HL-60 (cell line): Measurements from ENCODE around the gene ACTA2.

Source experiments
- DNase-seq, 2 experiments: peaks; one replicate each; pipeline ENCODE4 v3.0.0-alpha.2; 2010 to 2020; ENCODE audit warnings: low read depth in 1 of 2, low spot score in 1 of 2
- H3K27ac ChIP-seq: fragments of 250-450 bp; sonication (Bioruptor Pico); replicated peaks from 2 replicates; pipeline ENCODE4 v1.5.1; 2020; ENCODE audit warnings: mild to moderate bottlenecking, moderate library complexity
- H3K27me3 ChIP-seq: fragments of 250-450 bp; sonication (Bioruptor Pico); 2 replicates; pipeline ENCODE4 v1.5.1; 2021; ENCODE audit warnings: mild to moderate bottlenecking, moderate library complexity; ENCODE audit not compliant: insufficient read depth, poor library complexity, severe bottlenecking
- H3K4me3 ChIP-seq: replicated peaks from 2 replicates; pipeline ENCODE4 v1.5.1; 2011; ENCODE audit warnings: mild to moderate bottlenecking, control low read depth, low read length; ENCODE audit not compliant: insufficient read depth
- CTCF ChIP-seq: IDR thresholded peaks from one replicate; pipeline ENCODE4 v1.5.1; 2011; ENCODE audit warnings: low read length, control low read depth, inconsistent platforms; ENCODE audit not compliant: insufficient read depth
- GABPA ChIP-seq: IDR thresholded peaks from 2 replicates; pipeline ENCODE4 v1.6.1; 2012; ENCODE audit warnings: low read depth
- POLR2AphosphoS5 ChIP-seq: IDR thresholded peaks from 2 replicates; pipeline ENCODE4 v1.6.1; 2012; ENCODE audit warnings: low read depth
- REST ChIP-seq: IDR thresholded peaks from 2 replicates; pipeline ENCODE4 v1.6.1; 2012; ENCODE audit warnings: low read depth; ENCODE audit not compliant: insufficient replicate concordance
- SPI1 ChIP-seq: IDR thresholded peaks from 2 replicates; pipeline ENCODE4 v1.6.1; 2012; ENCODE audit warnings: low read depth, mild to moderate bottlenecking, borderline replicate concordance

Gene ACTA2

GRCh38 chr10:88901984-88902789 is 50.4 kb downstream of the ACTA2 start:
- no peak overlapping the region for H3K27ac ChIP-seq
- TF ChIP-seq REST (no peak), CTCF (no peak), GABPA (no peak), SPI1 (no peak), POLR2AphosphoS5 (no peak)
- no peak for DNase-seq
- no peaks in the 10 kb centered on the region for H3K27me3 ChIP-seq
- H3K4me3 ChIP-seq = no peak overlapping the region

GRCh38 chr10:88901206-88901983 is 51.2 kb downstream of the ACTA2 start:
- H3K27ac ChIP-seq = 0 out of 2 replicates have a peak overlapping the region, but pooled peaks have one; percentile 9
- TF ChIP-seq POLR2AphosphoS5 = no peak
- TF ChIP-seq SPI1 = no peak
- no peak for TF ChIP-seq CTCF
- TF ChIP-seq REST = no peak
- TF ChIP-seq GABPA = no peak
- no peaks in the 10 kb centered on the region for H3K27me3 ChIP-seq
- peak in 1 of 2 experiments; percentile 24 for DNase-seq
- H3K4me3 ChIP-seq = no peak overlapping the region

GRCh38 chr10:88899886-88900285 is 52.7 kb downstream of the ACTA2 start:
- no peak for TF ChIP-seq GABPA
- TF ChIP-seq CTCF = no peak
- TF ChIP-seq SPI1 = no peak
- TF ChIP-seq POLR2AphosphoS5 = no peak
- no peak for TF ChIP-seq REST
- no peak overlapping the region for H3K27ac ChIP-seq
- DNase-seq = no peak
- no peak overlapping the region for H3K4me3 ChIP-seq
- H3K27me3 ChIP-seq = no peaks in the 10 kb centered on the region
